NCI-H146 (cell line): ENCODE measurements around the gene PNPLA5.

ENCODE experiments used
- DNase-seq: peaks from one replicate; lab custom pipeline; 2025; lab: John Stamatoyannopoulos, UW

Gene PNPLA5

GRCh38 chr22:43901976-43902643 is 10.3 kb upstream of the PNPLA5 start:
- no peak for DNase-seq

GRCh38 chr22:43900206-43900605 is 8.4 kb upstream of the PNPLA5 start:
- DNase-seq = no peak

GRCh38 chr22:43897751-43898261 is 6.0 kb upstream of the PNPLA5 start:
- no peak for DNase-seq

GRCh38 chr22:43895986-43896645 is 4.3 kb upstream of the PNPLA5 start:
- DNase-seq = no peak

- no peak for DNase-seq
Measured at GRCh38 chr22:43894122-43894521, 2.3 kb upstream of the PNPLA5 start.

- no peak for DNase-seq
Measured at GRCh38 chr22:43893266-43893665, 1.5 kb upstream of the PNPLA5 start.

- no peak for DNase-seq
Measured at GRCh38 chr22:43892183-43892894, 526 bp upstream of the PNPLA5 start.

- peak; percentile 56 for DNase-seq
Measured at GRCh38 chr22:43890901-43891331, 897 bp downstream of the PNPLA5 start.

- no peak for DNase-seq
Measured at GRCh38 chr22:43889860-43890253, 2.0 kb downstream of the PNPLA5 start.

- no peak for DNase-seq
Measured at GRCh38 chr22:43889201-43889859, 2.5 kb downstream of the PNPLA5 start.

GRCh38 chr22:43888740-43889139 is 3.1 kb downstream of the PNPLA5 start:
- no peak for DNase-seq

GRCh38 chr22:43887391-43887790 is 4.4 kb downstream of the PNPLA5 start:
- no peak for DNase-seq

GRCh38 chr22:43886231-43886630 is 5.6 kb downstream of the PNPLA5 start:
- no peak for DNase-seq

GRCh38 chr22:43885786-43886185 is 6.0 kb downstream of the PNPLA5 start:
- DNase-seq = no peak

GRCh38 chr22:43885319-43885671 is 6.5 kb downstream of the PNPLA5 start:
- no peak for DNase-seq

- peak; percentile 41 for DNase-seq
Measured at GRCh38 chr22:43884600-43885318, 7.1 kb downstream of the PNPLA5 start.

- DNase-seq = no peak
Measured at GRCh38 chr22:43883719-43884415, 7.9 kb downstream of the PNPLA5 start.

GRCh38 chr22:43883012-43883661 is 8.7 kb downstream of the PNPLA5 start:
- DNase-seq = peak; percentile 75

GRCh38 chr22:43882122-43882767 is 9.6 kb downstream of the PNPLA5 start:
- DNase-seq = no peak
